Non-pigmented ciliary epithelial cell (primary cell): ENCODE data around the gene ZNF416.

Experiments
- DNase-seq: peaks from one replicate; pipeline ENCODE4 v3.0.0-alpha.2; 2010; ENCODE audit warnings: low read depth

The ZNF416 gene

GRCh38 chr19:57559008-57559403 lies 19.7 kb downstream of the ZNF416 start:
- no peak for DNase-seq

DNA sequence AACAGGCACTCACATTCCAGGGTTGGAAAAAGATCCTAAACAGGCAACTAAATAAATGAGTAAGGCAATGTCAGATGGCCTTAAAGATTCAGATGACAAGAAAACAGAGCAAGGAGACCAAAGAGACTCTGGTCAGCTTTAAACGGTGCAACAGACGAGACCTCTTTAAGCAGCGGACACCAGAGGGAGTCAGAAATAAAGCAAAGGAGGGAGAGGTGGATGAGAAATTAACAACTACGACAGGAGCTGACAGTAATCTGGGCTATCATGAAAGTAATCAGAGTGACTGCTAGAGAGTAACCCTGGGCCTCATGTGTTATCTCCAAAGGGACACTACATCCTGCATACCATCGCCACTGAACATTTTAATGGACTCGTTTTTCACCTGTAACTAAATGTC lies 20.2 kb downstream of the ZNF416 start:
- DNase-seq = no peak

- DNase-seq = no peak
These were observed 21.1 kb downstream of the ZNF416 start for GRCh38 chr19:57557659-57558058.

- no peak for DNase-seq
These were observed 26.3 kb downstream of the ZNF416 start for GRCh38 chr19:57552432-57552831.

- DNase-seq = no peak
These were observed 32.2 kb downstream of the ZNF416 start for GRCh38 chr19:57546513-57546912.

- DNase-seq = no peak
These were observed 40.7 kb downstream of the ZNF416 start for GRCh38 chr19:57537953-57538547.

DNA sequence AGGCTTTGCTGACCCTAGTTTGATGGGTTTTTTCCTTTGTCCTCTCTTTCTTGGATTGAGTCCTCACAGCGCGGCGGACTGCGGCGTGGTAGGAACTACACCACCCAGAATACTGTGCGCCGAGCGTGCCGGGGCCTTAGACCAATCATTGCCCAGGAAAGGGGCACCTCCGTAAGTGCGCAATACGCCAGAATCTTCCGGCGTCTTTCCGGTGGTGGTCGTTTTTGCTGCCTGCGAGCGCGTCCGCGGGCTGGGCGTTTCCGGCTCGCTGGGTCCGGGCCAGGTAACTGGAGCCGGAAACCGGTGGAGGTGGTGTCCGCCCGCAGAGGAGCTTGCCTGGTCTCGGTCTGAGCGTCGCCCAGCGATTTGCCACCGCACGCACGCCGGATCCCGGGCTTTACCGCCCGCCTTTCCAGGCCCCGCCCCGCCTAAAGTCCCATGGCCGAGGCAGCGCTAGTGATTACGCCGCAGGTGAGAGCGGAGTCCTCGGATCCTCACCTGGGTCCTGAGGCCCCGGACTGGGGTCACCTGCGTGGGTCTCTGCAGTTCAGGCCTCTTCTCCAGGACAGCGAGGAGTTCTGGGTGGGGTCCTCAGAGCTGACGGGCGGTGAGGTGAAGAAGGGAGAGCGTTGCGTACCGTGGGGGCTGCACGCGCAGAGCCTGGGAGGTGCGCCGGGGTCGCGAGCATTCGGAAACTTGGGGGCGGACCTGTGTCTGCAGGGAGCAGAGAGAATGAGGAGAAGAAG lies 51.4 kb downstream of the ZNF416 start, which contains the start of gene ZNF549:
Gene ZNF549 (plus strand): TSS at position 221 of the 746 bp plus-strand sequence. CDS start 218 bp downstream, at position 439.
- peak; percentile 63 for DNase-seq
